Measurements from ENCODE around the gene KIF21A.

DNA sequence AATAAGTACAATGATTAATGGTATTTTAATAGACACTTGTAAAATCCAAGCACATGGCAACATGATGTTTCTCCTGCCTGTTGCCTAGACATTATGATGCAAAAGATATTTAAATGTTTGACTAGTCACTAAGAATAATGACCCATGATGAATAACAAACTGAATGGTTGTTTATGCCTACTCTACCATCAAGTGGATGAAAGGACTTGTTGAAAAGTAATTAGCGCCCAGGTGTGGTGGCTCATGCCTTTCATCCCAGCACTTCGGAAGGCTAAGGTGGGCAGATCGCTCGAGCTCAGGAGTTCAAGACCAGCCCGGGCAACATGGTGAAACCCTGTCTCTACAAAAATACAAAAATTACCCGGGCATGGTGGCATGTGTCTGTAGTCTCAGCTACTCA is 30.7 kb downstream of the KIF21A start:
- TF ChIP-seq EZH2 (IDR thresholded peaks at IDR 0.05) (no peak), POLR2AphosphoS5 (IDR thresholded peaks at IDR 0.05; ENCODE audit: borderline replicate concordance, low read depth, low read length) (no peak), FOXP2 (optimal IDR thresholded peaks at IDR 0.05; ENCODE audit: control extremely low read depth, extremely low read length, insufficient read depth) (no peak)
